Esophagus squamous epithelium (tissue), 4 donors: ENCODE data around the gene NCAM1.

ENCODE experiments used
- POLR2A ChIP-seq, 4 donors: fragments of 450-650 bp; IDR thresholded peaks; one replicate each; pipeline ENCODE4 v1.6.1; 2017; ENCODE audit warnings: antibody characterized with exemption in 4 of 4, mild to moderate bottlenecking in 4 of 4, moderate library complexity in 3 of 4
- TF ChIP-seq, protein P1 (sequence below), 6 experiments: fragments of 450-650 bp in 4 of 6; fragments of 200-600 bp in 2 of 6; sonication (generic) in 2 of 6; IDR thresholded peaks; one replicate each; pipeline ENCODE4 v1.5.1; 2016 to 2019; ENCODE audit warnings: antibody characterized with exemption in 6 of 6, mild to moderate bottlenecking in 4 of 6, moderate library complexity in 4 of 6

DNA sequence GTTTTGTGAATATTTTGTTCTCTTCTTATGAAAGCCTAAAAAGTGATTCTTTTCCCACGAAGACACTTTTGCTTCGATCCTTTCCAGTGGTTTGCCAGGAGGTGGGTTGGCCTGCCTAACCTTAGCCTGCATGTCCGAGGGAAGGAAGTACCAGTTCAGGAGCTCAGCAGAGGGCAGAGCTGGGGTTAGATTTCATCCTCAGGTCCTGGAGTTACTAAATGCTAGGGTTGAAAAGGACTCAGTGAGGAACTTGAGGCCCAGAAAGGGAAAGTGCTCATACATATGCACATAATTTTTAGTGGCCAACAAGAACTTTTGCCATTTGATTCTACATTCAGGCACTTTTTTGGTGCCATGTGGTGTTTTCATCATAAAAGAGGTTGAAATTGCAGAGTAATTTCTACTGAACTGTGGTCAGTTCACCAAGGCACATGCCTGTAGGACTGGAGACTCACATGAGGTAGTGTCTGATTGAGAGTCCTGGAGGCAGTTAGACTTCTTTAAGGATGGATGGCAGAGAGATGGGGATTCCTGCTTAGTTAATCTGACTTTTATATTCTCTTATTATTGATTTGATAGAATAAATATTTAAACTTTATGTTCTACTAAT, 36.7 kb downstream of the NCAM1 start:
- no peak for TF ChIP-seq POLR2A (IDR thresholded peaks at IDR 0.05)
- TF ChIP-seq, protein P1, sequence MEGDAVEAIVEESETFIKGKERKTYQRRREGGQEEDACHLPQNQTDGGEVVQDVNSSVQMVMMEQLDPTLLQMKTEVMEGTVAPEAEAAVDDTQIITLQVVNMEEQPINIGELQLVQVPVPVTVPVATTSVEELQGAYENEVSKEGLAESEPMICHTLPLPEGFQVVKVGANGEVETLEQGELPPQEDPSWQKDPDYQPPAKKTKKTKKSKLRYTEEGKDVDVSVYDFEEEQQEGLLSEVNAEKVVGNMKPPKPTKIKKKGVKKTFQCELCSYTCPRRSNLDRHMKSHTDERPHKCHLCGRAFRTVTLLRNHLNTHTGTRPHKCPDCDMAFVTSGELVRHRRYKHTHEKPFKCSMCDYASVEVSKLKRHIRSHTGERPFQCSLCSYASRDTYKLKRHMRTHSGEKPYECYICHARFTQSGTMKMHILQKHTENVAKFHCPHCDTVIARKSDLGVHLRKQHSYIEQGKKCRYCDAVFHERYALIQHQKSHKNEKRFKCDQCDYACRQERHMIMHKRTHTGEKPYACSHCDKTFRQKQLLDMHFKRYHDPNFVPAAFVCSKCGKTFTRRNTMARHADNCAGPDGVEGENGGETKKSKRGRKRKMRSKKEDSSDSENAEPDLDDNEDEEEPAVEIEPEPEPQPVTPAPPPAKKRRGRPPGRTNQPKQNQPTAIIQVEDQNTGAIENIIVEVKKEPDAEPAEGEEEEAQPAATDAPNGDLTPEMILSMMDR (IDR thresholded peaks at IDR 0.05), result no peak
